Keratinocyte (primary cell): ENCODE measurements around the gene KLC3. TPM values are rescaled to one million over a fixed set of nuclear protein-coding genes. Genes with fewer than 3 reads are reported as not detected.

ENCODE experiments used
- DNase-seq: peaks from one replicate; pipeline ENCODE4 v3.0.0-alpha.2; 2011; ENCODE audit warnings: low read depth, missing footprints, low spot score
- FAIRE-seq: peaks from 2 replicates; lab custom pipeline; 2011; peaks lifted over from hg19 to GRCh38; lab: Jason Lieb, UNC
- H2AFZ ChIP-seq: 2 replicates; pipeline ENCODE4 v1.6.0; 2012; ENCODE audit warnings: low read length, control low read depth, inconsistent platforms; ENCODE audit not compliant: control insufficient read depth
- H3K27ac ChIP-seq: 2 replicates; pipeline ENCODE4 v1.5.1; 2011; ENCODE audit warnings: low read length; ENCODE audit not compliant: control insufficient read depth, insufficient read depth
- H3K27me3 ChIP-seq: 3 replicates; pipeline ENCODE4 v1.6.0; 2011; ENCODE audit warnings: low read length; ENCODE audit not compliant: control insufficient read depth, insufficient read depth; ENCODE audit errors: extremely low read depth
- H3K36me3 ChIP-seq, 2 experiments: 2 replicates in 1 of 2; 3 replicates in 1 of 2; pipeline ENCODE4 v1.5.1; 2011; ENCODE audit warnings: low read length in 2 of 2, mild to moderate bottlenecking in 1 of 2; ENCODE audit not compliant: control insufficient read depth in 2 of 2, insufficient read depth in 2 of 2; ENCODE audit errors: extremely low read depth in 1 of 2
- H3K4me1 ChIP-seq: 3 replicates; pipeline ENCODE4 v1.5.1; 2011; ENCODE audit warnings: low read length; ENCODE audit not compliant: control insufficient read depth, insufficient read depth; ENCODE audit errors: extremely low read depth
- H3K4me2 ChIP-seq: 3 replicates; pipeline ENCODE4 v1.6.0; 2011; ENCODE audit warnings: low read depth, low read length; ENCODE audit not compliant: control insufficient read depth, insufficient read depth; ENCODE audit errors: extremely low read depth
- H3K4me3 ChIP-seq, 3 experiments: fragments of 200-600 bp in 1 of 3; sonication (generic) in 1 of 3; 2 replicates in 2 of 3; 3 replicates in 1 of 3; pipeline ENCODE4 v1.5.1; 2011 to 2016; ENCODE audit warnings: low read length in 3 of 3, mild to moderate bottlenecking in 3 of 3, control low read depth in 2 of 3, inconsistent platforms in 1 of 3, low read depth in 1 of 3, mixed read lengths in 1 of 3, mixed run types in 1 of 3, moderate library complexity in 1 of 3; ENCODE audit not compliant: control insufficient read depth in 2 of 3, insufficient read depth in 2 of 3; ENCODE audit errors: extremely low read depth in 1 of 3
- H3K79me2 ChIP-seq: 2 replicates; pipeline ENCODE4 v1.6.0; 2012; ENCODE audit warnings: low read length; ENCODE audit not compliant: control insufficient read depth, insufficient read depth
- H3K9ac ChIP-seq: 3 replicates; pipeline ENCODE4 v1.6.0; 2011; ENCODE audit warnings: low read length; ENCODE audit not compliant: control insufficient read depth, insufficient read depth; ENCODE audit errors: extremely low read depth
- H3K9me1 ChIP-seq: 3 replicates; pipeline ENCODE4 v1.6.0; 2011; ENCODE audit warnings: low read length; ENCODE audit not compliant: control insufficient read depth, insufficient read depth; ENCODE audit errors: extremely low read depth
- H3K9me3 ChIP-seq: 2 replicates; pipeline ENCODE4 v1.5.1; 2012; ENCODE audit warnings: low read depth, low read length; ENCODE audit not compliant: control insufficient read depth
- H4K20me1 ChIP-seq: 3 replicates; pipeline ENCODE4 v1.6.0; 2011; ENCODE audit warnings: low read length; ENCODE audit not compliant: control insufficient read depth, insufficient read depth; ENCODE audit errors: extremely low read depth
- CTCF ChIP-seq, 3 experiments: IDR thresholded peaks in 1 of 3; conservative IDR thresholded peaks in 1 of 3; optimal IDR thresholded peaks in 1 of 3; 2 replicates in 2 of 3; 3 replicates in 1 of 3; pipeline versions ENCODE3 to v1.5.1; 2011; ENCODE audit warnings: low read length in 3 of 3, mild to moderate bottlenecking in 3 of 3, moderate library complexity in 2 of 3, control low read depth in 1 of 3, inconsistent platforms in 1 of 3; ENCODE audit not compliant: insufficient read depth in 2 of 3; ENCODE audit errors: extremely low read depth in 1 of 3
- EZH2 ChIP-seq: IDR thresholded peaks from one replicate; pipeline ENCODE4 v1.6.1; 2012; ENCODE audit warnings: inconsistent platforms, mild to moderate bottlenecking, low read length, moderate library complexity
- dilution Hi-C: fragments of 300-500 bp; cut with MboI; formaldehyde crosslinking; loops from one replicate; pipeline ENCODE4 v1.7.0; 2020; ENCODE audit warnings: low sequenced_read_pairs; ENCODE audit not compliant: extremely low pct_ligation_motif_present
- polyA plus RNA-seq, 5 experiments: library from polyadenylated mRNA; depleted of rRNA in 3 of 5; stranded (reverse) in 3 of 5; stranded (forward) in 1 of 5; unstranded in 1 of 5; fragments of >200 nt; gene quantifications; 1 replicate in 1 of 5; 2 replicates in 3 of 5; 3 replicates in 1 of 5; pipeline versions ENCODE4 v1.2.1 to v1.2.3, GENCODE V29; 2011 to 2012; ENCODE audit warnings: missing spikeins in 2 of 5, low read depth in 1 of 5, low replicate concordance in 1 of 5

KLC3 gene
- polyA plus RNA-seq, 1 donor (not counting 4 experiments of a cell fraction or from before 2014, with no cell fraction given), result 14.7 TPM

- Histone ChIP-seq H3K36me3 (peaks cover 46 to 54% of the 10 kb centered on the region in 2 experiments), H3K9me1 (no peaks in the 10 kb centered on the region), H3K4me1 (no peaks in the 10 kb centered on the region), H3K9ac (no peak overlapping the region), H3K27ac (no peak overlapping the region), H4K20me1 (peaks cover 3% of the 10 kb centered on the region), H3K4me2 (no peak overlapping the region), H2AFZ (no peak overlapping the region), H3K9me3 (no peaks in the 10 kb centered on the region), H3K27me3 (no peaks in the 10 kb centered on the region), H3K79me2 (no peaks in the 10 kb centered on the region), H3K4me3 (no peak overlapping the region)
- no peak for DNase-seq
- TF ChIP-seq CTCF (optimal IDR thresholded peaks at IDR 0.05 in 1 of 3, IDR thresholded peaks at IDR 0.05 in 1 of 3, conservative IDR thresholded peaks at IDR 0.05 in 1 of 3; ENCODE audit: extremely low read depth in 1 of 3, insufficient read depth in 2 of 3, low read length in 3 of 3) (no peak), EZH2 (no peak)
- FAIRE-seq, result no peak
- dilution Hi-C loops, result no loop called here
These were observed 13.8 kb downstream of the KLC3 start for GRCh38 chr19:45354241-45354842.

- no peak for DNase-seq
- no peak overlapping the region for H2AFZ ChIP-seq
- H3K27me3 ChIP-seq, result no peaks in the 10 kb centered on the region
- H3K4me2 ChIP-seq, result no peak overlapping the region
- H3K79me2 ChIP-seq, result no peaks in the 10 kb centered on the region
- TF ChIP-seq CTCF (optimal IDR thresholded peaks at IDR 0.05 in 1 of 3, IDR thresholded peaks at IDR 0.05 in 1 of 3, conservative IDR thresholded peaks at IDR 0.05 in 1 of 3; ENCODE audit: extremely low read depth in 1 of 3, insufficient read depth in 2 of 3, low read length in 3 of 3) (no peak), EZH2 (no peak)
- peaks cover 46% of the 10 kb centered on the region in 2 experiments for H3K36me3 ChIP-seq
- H3K9ac ChIP-seq, result no peak overlapping the region
- no peaks in the 10 kb centered on the region for H3K9me1 ChIP-seq
- FAIRE-seq, result no peak
- H4K20me1 ChIP-seq, result peaks cover 3% of the 10 kb centered on the region
- no peak overlapping the region for H3K27ac ChIP-seq
- dilution Hi-C loops, result no loop called here
- no peaks in the 10 kb centered on the region for H3K4me1 ChIP-seq
- H3K4me3 ChIP-seq, result no peak overlapping the region
- no peaks in the 10 kb centered on the region for H3K9me3 ChIP-seq
These were observed 14.9 kb downstream of the KLC3 start for GRCh38 chr19:45355402-45355801.
